NCI-H524 treated with DMSO at 0.1 percent for 48 hours (cell line): ENCODE measurements around the gene GRWD1.

Experiments used
- DNase-seq: peaks from one replicate; lab custom pipeline; 2025; lab: John Stamatoyannopoulos, UW

Gene GRWD1

GRCh38 chr19:48497728-48498594 lies 52.2 kb downstream of the GRWD1 start:
- DNase-seq: no peak

GRCh38 chr19:48498595-48499311 lies 53.0 kb downstream of the GRWD1 start:
- DNase-seq: no peak

GRCh38 chr19:48499316-48500090 lies 53.7 kb downstream of the GRWD1 start:
- DNase-seq: no peak

- DNase-seq: no peak
Observed at GRCh38 chr19:48500830-48501493, 55.2 kb downstream of the GRWD1 start.

- DNase-seq: no peak
Observed at GRCh38 chr19:48501494-48502349, 55.9 kb downstream of the GRWD1 start.

GRCh38 chr19:48502350-48503018 lies 56.7 kb downstream of the GRWD1 start:
- DNase-seq: no peak

- DNase-seq: peak; percentile 47
Observed at GRCh38 chr19:48506138-48506733, 60.5 kb downstream of the GRWD1 start.
